Body of pancreas (tissue), 4 donors: ENCODE measurements around the gene CPLX3. TPM values are rescaled to one million over a fixed set of nuclear protein-coding genes. Genes with fewer than 3 reads are reported as not detected.

Experiments
- ATAC-seq: fragments of 150-250 bp; one replicate; pipeline ENCODE4 v1.9.1; 2016
- DNase-seq, 4 donors: peaks; one replicate each; pipeline ENCODE4 v3.0.0-alpha.2; 2019
- H3K27ac ChIP-seq, 4 donors: fragments of 200-600 bp; sonication (generic); 1 replicate in 3 of 4; 2 replicates in 1 of 4; pipeline versions ENCODE4 v1.5.1 to v1.6.1; 2016 to 2019; ENCODE audit warnings: mild to moderate bottlenecking in 1 of 4, mixed read lengths in 1 of 4, moderate library complexity in 1 of 4
- H3K27me3 ChIP-seq, 2 donors: fragments of 200-600 bp; sonication (generic); one replicate each; pipeline ENCODE4 v1.6.0; 2016; ENCODE audit warnings: mild to moderate bottlenecking in 1 of 2
- H3K36me3 ChIP-seq, 2 donors: fragments of 200-600 bp; sonication (generic); replicated peaks in 1 of 2; 2 replicates each; pipeline ENCODE4 v1.5.1; 2016; ENCODE audit warnings: low read depth in 2 of 2; ENCODE audit not compliant: insufficient read depth in 1 of 2
- H3K4me1 ChIP-seq: fragments of 200-600 bp; sonication (generic); one replicate; pipeline ENCODE4 v1.6.0; 2016
- H3K4me3 ChIP-seq, 2 donors: fragments of 200-600 bp; sonication (generic); 1 replicate in 1 of 2; 2 replicates in 1 of 2; pipeline ENCODE4 v1.5.1; 2016 to 2019
- H3K9me3 ChIP-seq, 3 donors: fragments of 200-600 bp; sonication (generic); 1 replicate in 2 of 3; 2 replicates in 1 of 3; pipeline ENCODE4 v1.5.1; 2016
- POLR2A ChIP-seq, 3 donors: fragments of 450-650 bp; IDR thresholded peaks; one replicate each; pipeline ENCODE4 v1.6.1; 2016; ENCODE audit warnings: antibody characterized with exemption in 3 of 3, mild to moderate bottlenecking in 2 of 3
- WGBS, 2 donors: methylation state at CpG; one replicate each; pipeline ENCODE4 v1.1.5; 2017; 5-methylcytosine and 5-hydroxymethylcytosine counted together
- intact Hi-C: fragments of 100-400 bp; cut with DNase I; formaldehyde crosslinking; loops from one replicate; pipeline ENCODE4 v1.15.1; 2023
- total RNA-seq, 2 donors: library from RNA; depleted of rRNA; stranded (reverse); fragments of >200 nt; gene quantifications; one replicate each; pipeline ENCODE4 v1.1.0, GENCODE V29; 2016
- TF ChIP-seq, protein P1 (sequence below), 7 experiments: fragments of 450-650 bp in 4 of 7; fragments of 200-600 bp in 3 of 7; sonication (generic) in 3 of 7; IDR thresholded peaks; one replicate each; pipeline ENCODE4 v1.5.1; 2016 to 2019; ENCODE audit warnings: antibody characterized with exemption in 7 of 7

The CPLX3 gene
- total RNA-seq, 2 donors from 2014 or later, result not detected

DNA sequence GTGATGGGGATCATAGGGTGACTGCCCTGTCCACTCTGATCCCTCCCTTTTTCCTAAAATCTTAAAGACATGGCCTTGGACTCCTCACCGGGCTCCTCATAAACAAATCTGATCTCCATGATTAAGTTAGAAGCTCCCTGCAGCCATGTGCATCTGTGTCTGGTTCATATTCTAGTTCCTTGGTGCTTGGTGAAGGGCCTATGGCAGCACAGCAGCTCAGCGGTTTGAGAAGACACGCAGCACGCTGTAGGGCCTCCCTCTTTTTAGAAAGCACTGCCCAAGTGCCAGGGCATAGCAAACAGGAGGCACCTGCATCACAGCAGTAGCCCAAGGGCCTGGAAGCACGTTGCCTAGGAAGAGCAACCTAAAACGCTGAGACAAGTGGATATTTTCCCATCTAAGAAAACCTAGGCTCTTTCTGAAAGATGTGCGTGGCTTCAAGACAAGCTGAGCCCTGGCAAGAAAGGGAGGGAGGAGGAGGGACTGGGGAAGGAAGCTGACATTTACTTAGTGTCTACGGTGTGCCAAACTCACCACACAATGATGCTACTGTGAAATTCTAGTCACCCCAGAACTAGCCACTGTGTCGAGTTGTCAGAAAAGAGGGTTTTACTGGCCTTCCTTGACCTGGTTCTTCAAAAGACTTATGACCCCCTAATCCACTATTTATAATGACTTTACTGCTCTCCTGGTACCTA lies 31.4 kb downstream of the CPLX3 start:
- Histone ChIP-seq H3K9me3 (no peaks in the 10 kb centered on the region), H3K4me3 (no peak overlapping the region), H3K27me3 (no peaks in the 10 kb centered on the region), H3K36me3 (peaks cover 9 to 10% of the 10 kb centered on the region in 2 donors), H3K27ac (no peak overlapping the region), H3K4me1 (peaks cover 37% of the 10 kb centered on the region)
- ATAC-seq, result no peak
- WGBS, 2 donors, result 56 to 61% methylated on average over 6 to 9 of the region's 9 CpGs
- no peak for DNase-seq
- TF ChIP-seq, protein P1, sequence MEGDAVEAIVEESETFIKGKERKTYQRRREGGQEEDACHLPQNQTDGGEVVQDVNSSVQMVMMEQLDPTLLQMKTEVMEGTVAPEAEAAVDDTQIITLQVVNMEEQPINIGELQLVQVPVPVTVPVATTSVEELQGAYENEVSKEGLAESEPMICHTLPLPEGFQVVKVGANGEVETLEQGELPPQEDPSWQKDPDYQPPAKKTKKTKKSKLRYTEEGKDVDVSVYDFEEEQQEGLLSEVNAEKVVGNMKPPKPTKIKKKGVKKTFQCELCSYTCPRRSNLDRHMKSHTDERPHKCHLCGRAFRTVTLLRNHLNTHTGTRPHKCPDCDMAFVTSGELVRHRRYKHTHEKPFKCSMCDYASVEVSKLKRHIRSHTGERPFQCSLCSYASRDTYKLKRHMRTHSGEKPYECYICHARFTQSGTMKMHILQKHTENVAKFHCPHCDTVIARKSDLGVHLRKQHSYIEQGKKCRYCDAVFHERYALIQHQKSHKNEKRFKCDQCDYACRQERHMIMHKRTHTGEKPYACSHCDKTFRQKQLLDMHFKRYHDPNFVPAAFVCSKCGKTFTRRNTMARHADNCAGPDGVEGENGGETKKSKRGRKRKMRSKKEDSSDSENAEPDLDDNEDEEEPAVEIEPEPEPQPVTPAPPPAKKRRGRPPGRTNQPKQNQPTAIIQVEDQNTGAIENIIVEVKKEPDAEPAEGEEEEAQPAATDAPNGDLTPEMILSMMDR (IDR thresholded peaks at IDR 0.05), result no peak
- TF ChIP-seq POLR2A (IDR thresholded peaks at IDR 0.05), result no peak
- intact Hi-C loops, result no loop called here

DNA sequence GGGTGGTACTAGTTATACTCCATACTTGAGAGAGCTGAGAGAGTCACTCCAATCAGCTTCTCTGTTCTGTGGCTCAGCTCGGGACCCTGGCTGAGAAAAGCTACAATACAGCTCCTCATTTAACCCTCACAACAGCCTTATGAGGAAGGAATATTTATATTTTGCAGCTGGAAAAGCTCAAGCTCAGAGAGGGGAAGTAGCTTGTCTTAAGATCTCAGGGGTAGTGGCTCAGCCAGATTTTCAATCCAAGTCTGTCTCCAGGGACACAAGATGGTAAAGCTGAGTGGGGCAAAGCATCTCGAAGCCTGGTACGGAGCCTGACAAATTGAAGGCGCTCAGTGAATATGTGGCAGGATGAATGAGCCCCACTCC lies 31.9 kb downstream of the CPLX3 start:
- no peak for ATAC-seq
- intact Hi-C loops, result no loop called here
- DNase-seq, result no peak
- Histone ChIP-seq H3K27ac (no peak overlapping the region), H3K36me3 (peaks cover 3 to 5% of the 10 kb centered on the region in 2 donors), H3K4me3 (no peak overlapping the region), H3K9me3 (no peaks in the 10 kb centered on the region), H3K4me1 (peaks cover 42% of the 10 kb centered on the region), H3K27me3 (no peaks in the 10 kb centered on the region)
- TF ChIP-seq, protein P1 (IDR thresholded peaks at IDR 0.05), result no peak
- no peak for TF ChIP-seq POLR2A (IDR thresholded peaks at IDR 0.05)
- 81 to 84% methylated on average over 4 of the region's 4 CpGs for WGBS, 2 donors

DNA sequence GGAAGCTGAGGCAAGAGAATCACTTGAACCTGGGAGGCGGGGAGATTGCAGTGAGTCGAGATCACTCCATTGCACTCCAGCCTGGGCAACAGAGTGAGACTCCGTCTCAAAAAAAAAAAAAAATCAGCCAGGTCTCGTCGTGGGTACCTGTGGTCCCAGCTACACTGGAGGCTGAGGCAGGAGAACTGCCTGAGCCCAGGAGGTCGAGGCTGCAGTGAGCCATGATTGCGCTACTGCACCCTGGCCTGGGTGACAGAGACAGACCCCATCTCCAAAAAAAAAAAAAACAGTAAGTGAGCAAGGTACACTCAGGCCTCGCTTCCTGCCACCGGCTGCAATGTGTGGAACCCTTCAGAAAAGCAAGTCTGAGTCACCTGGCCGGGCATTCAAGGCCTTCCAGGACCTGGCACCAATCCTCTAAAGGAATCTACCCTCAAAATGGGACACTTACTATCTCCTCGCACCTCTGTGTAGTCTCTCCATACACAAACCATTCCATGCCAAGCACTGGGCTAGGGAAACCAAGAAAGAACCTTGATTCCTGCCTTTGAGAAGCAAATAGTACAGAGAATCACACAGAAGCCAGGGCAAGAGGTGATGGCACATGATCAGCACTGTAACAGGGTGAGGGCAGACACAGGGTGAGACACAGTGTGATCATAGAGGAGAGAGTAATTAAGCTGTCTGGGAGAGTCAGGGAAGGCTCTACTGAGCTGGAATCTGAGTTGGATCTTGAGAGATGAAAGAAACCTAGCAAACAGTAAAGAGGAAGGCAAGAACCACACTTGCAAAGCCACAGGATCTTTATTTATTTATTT lies 37.0 kb downstream of the CPLX3 start:
- H3K36me3 ChIP-seq, result no peaks in the 10 kb centered on the region
- no peaks in the 10 kb centered on the region for H3K27me3 ChIP-seq
- H3K9me3 ChIP-seq, result no peaks in the 10 kb centered on the region
- H3K27ac ChIP-seq, result no peak overlapping the region
- DNase-seq (no peak), ATAC-seq (no peak)
- intact Hi-C loops, result no loop called here
- 70 to 71% methylated on average over 11 of the region's 11 CpGs for WGBS, 2 donors
- H3K4me1 ChIP-seq, result peaks cover 53% of the 10 kb centered on the region
- no peak overlapping the region for H3K4me3 ChIP-seq
- TF ChIP-seq POLR2A (IDR thresholded peaks at IDR 0.05), result no peak
- TF ChIP-seq, protein P1 (IDR thresholded peaks at IDR 0.05), result no peak

DNA sequence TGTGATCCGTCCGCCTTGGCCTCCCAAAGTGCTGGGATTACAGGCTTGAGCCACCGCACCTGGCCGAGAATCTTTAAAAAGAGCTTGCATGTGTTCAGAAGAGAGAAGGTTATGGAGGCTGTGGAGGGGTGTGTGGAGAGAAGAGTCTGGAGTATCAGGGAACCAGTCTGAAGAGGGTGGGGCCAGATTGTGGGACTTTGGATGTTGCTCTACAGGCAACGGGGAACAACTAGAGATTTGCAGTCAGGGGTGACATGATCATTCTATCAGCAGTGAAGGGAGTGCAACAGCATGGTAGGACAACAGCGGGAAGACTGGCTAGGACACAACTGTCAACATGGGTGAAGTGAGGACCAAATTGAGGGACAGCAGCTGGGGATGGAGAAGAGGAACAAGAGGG lies 37.9 kb downstream of the CPLX3 start:
- Histone ChIP-seq H3K4me1 (peaks cover 55% of the 10 kb centered on the region), H3K36me3 (no peaks in the 10 kb centered on the region), H3K9me3 (no peaks in the 10 kb centered on the region), H3K27me3 (no peaks in the 10 kb centered on the region), H3K27ac (no peak overlapping the region), H3K4me3 (no peak overlapping the region)
- no peak for ATAC-seq
- 91% methylated on average over 6 of the region's 6 CpGs for WGBS, 2 donors
- intact Hi-C loops, result no loop called here
- no peak for DNase-seq
- TF ChIP-seq POLR2A (IDR thresholded peaks at IDR 0.05), result no peak
- TF ChIP-seq, protein P1 (IDR thresholded peaks at IDR 0.05), result no peak
